PC-3 (cell line): ENCODE data around the gene CBR3. TPM values are rescaled to one million over a fixed set of nuclear protein-coding genes. Genes with fewer than 3 reads are reported as not detected.

Experiments
- ATAC-seq: fragments of 200-7000 bp; cut with Tn5 transposase; 2 replicates; pipeline ENCODE4 v1.9.1; 2020; ENCODE audit warnings: mild to moderate bottlenecking, moderate library complexity
- BruUV-seq: library from RNA; stranded (reverse); fragments of 400-500 nt; replicated peaks from 2 replicates; lab custom pipeline; 2021; lab: Mats Ljungman, UMichigan
- CTCF ChIA-PET: fragments of 300-600 bp; sonication (Branson Sonifier 250); formaldehyde crosslinking; loops from one replicate; lab custom pipeline; 2022; ENCODE audit warnings: antibody characterized with exemption; lab: Charles Lee
- POLR2A ChIA-PET: fragments of 300-600 bp; sonication (Branson Sonifier 250); formaldehyde crosslinking; loops from one replicate; lab custom pipeline; 2022; ENCODE audit warnings: antibody characterized with exemption; ENCODE audit not compliant: unreplicated experiment; lab: Charles Lee
- DNase-seq: peaks from one replicate; pipeline ENCODE4 v3.0.0-alpha.2; 2015
- H2AFZ ChIP-seq: fragments of 300-600 bp; sonication (generic); 2 replicates; pipeline ENCODE4 v1.6.0; 2016; ENCODE audit warnings: antibody characterized with exemption, low read length
- H3F3A ChIP-seq: fragments of 300-600 bp; sonication (generic); one replicate; pipeline ENCODE4 v1.6.0; 2017; ENCODE audit warnings: antibody characterized with exemption, low read length, control low read depth, mild to moderate bottlenecking; ENCODE audit not compliant: unreplicated experiment
- H3K27ac ChIP-seq: fragments of 300-600 bp; sonication (generic); 2 replicates; pipeline ENCODE4 v1.5.1; 2016; ENCODE audit warnings: mild to moderate bottlenecking, low read length
- H3K27me3 ChIP-seq: fragments of 300-600 bp; sonication (generic); 2 replicates; pipeline ENCODE4 v1.6.1; 2016; ENCODE audit warnings: low read length, mixed read lengths
- H3K36me3 ChIP-seq: fragments of 300-600 bp; sonication (generic); 2 replicates; pipeline ENCODE4 v1.6.1; 2016; ENCODE audit warnings: low read depth, mixed run types, low read length, mixed read lengths
- H3K4me1 ChIP-seq: fragments of 300-600 bp; sonication (generic); 2 replicates; pipeline ENCODE4 v1.5.1; 2016; ENCODE audit warnings: low read length; ENCODE audit not compliant: insufficient read depth
- H3K4me2 ChIP-seq: fragments of 300-600 bp; sonication (generic); 2 replicates; pipeline ENCODE4 v1.6.0; 2016; ENCODE audit warnings: low read length
- H3K4me3 ChIP-seq: fragments of 300-600 bp; sonication (generic); 2 replicates; pipeline ENCODE4 v1.5.1; 2016; ENCODE audit warnings: mild to moderate bottlenecking, low read length, mixed read lengths
- H3K79me2 ChIP-seq: fragments of 300-600 bp; sonication (generic); 2 replicates; pipeline ENCODE4 v1.6.1; 2017; ENCODE audit warnings: low read length, mixed read lengths
- H3K9ac ChIP-seq: fragments of 300-600 bp; sonication (generic); 2 replicates; pipeline ENCODE4 v1.6.0; 2016; ENCODE audit warnings: mild to moderate bottlenecking, low read length
- H3K9me2 ChIP-seq: fragments of 300-600 bp; sonication (generic); replicated peaks from 2 replicates; pipeline ENCODE4 v1.6.1; 2016; ENCODE audit warnings: mixed run types, low read length, mixed read lengths
- H3K9me3 ChIP-seq: fragments of 300-600 bp; sonication (generic); 2 replicates; pipeline ENCODE4 v1.6.1; 2016; ENCODE audit warnings: low read length, mixed read lengths
- H4K20me1 ChIP-seq: fragments of 300-600 bp; sonication (generic); 2 replicates; pipeline ENCODE4 v1.6.1; 2016; ENCODE audit warnings: low read length, mixed read lengths
- CTCF ChIP-seq: fragments of 300-600 bp; sonication (generic); conservative IDR thresholded peaks from 2 replicates; pipeline ENCODE4 v1.5.1; 2017; ENCODE audit warnings: antibody characterized with exemption, low read depth, mild to moderate bottlenecking, low read length
- EZH2 ChIP-seq: fragments of 300-600 bp; sonication (generic); IDR thresholded peaks from one replicate; pipeline ENCODE4 v1.6.1; 2017; ENCODE audit warnings: antibody characterized with exemption, mild to moderate bottlenecking, low read length; ENCODE audit not compliant: unreplicated experiment
- EZH2phosphoT487 ChIP-seq: fragments of 300-600 bp; sonication (generic); IDR thresholded peaks from 2 replicates; pipeline ENCODE4 v1.6.1; 2018; ENCODE audit warnings: mild to moderate bottlenecking, antibody characterized with exemption, low read length, borderline replicate concordance
- intact Hi-C: fragments of 100-400 bp; cut with micrococcal nuclease; formaldehyde crosslinking; loops from 2 replicates; pipeline ENCODE4 v1.9.0; 2023
- total RNA-seq: library from RNA; depleted of rRNA; stranded (reverse); fragments of >200 nt; gene quantifications from 2 replicates; pipeline ENCODE4 v1.2.3, GENCODE V29; 2014; rRNA removed

The CBR3 gene
- total RNA-seq, 1 experiment from 2014 or later: 49.3 TPM

GRCh38 chr21:36193200-36193599 lies 58.3 kb downstream of the CBR3 start:
- Histone ChIP-seq H3K9me3 (no peaks in the 10 kb centered on the region), H3K9me2 (no peaks in the 10 kb centered on the region), H3K27me3 (no peaks in the 10 kb centered on the region), H3K4me2 (peak overlapping the region; percentile 23), H3F3A (no peaks in the 10 kb centered on the region), H3K36me3 (no peaks in the 10 kb centered on the region), H3K27ac (peak overlapping the region; percentile 29), H3K79me2 (no peaks in the 10 kb centered on the region), H2AFZ (no peak overlapping the region), H3K4me1 (peaks cover 26% of the 10 kb centered on the region), H4K20me1 (no peaks in the 10 kb centered on the region), H3K9ac (no peak overlapping the region), H3K4me3 (no peak overlapping the region)
- ChIA-PET POLR2A (interaction anchor here (1.1 kb wide), 1 partner anchor 9 kb away, joined by 3 read pairs; no protein-coding TSS in a partner anchor), CTCF (no interaction called here)
- DNase-seq: peak; percentile 87
- ATAC-seq: peak; percentile 72
- TF ChIP-seq EZH2phosphoT487: no peak
- no peak for TF ChIP-seq CTCF
- TF ChIP-seq EZH2: no peak
- intact Hi-C loops: no loop called here
- no TSS peak for BruUV-seq

GRCh38 chr21:36194024-36194423 lies 59.1 kb downstream of the CBR3 start:
- Histone ChIP-seq H3K79me2 (no peaks in the 10 kb centered on the region), H2AFZ (no peak overlapping the region), H3K4me2 (no peak overlapping the region), H4K20me1 (no peaks in the 10 kb centered on the region), H3K9ac (no peak overlapping the region), H3K27me3 (no peaks in the 10 kb centered on the region), H3K9me3 (no peaks in the 10 kb centered on the region), H3K36me3 (no peaks in the 10 kb centered on the region), H3K9me2 (no peaks in the 10 kb centered on the region), H3K4me3 (no peak overlapping the region), H3K4me1 (peaks cover 18% of the 10 kb centered on the region), H3K27ac (no peak overlapping the region), H3F3A (no peaks in the 10 kb centered on the region)
- POLR2A ChIA-PET: no interaction called here
- intact Hi-C loops: no loop called here
- TF ChIP-seq EZH2phosphoT487 (no peak), EZH2 (no peak), CTCF (no peak)
- DNase-seq (no peak), ATAC-seq (no peak)
- no TSS peak for BruUV-seq
- CTCF ChIA-PET: no interaction called here

- H3K4me2 ChIP-seq: no peak overlapping the region
- no peak overlapping the region for H3K4me3 ChIP-seq
- intact Hi-C loops: no loop called here
- H3K27ac ChIP-seq: no peak overlapping the region
- no peaks in the 10 kb centered on the region for H3K79me2 ChIP-seq
- ChIA-PET POLR2A (no interaction called here), CTCF (no interaction called here)
- 0 out of 2 replicates have a peak, but pooled peaks cover 2% of the 10 kb centered on the region for H3K36me3 ChIP-seq
- H3K9me3 ChIP-seq: no peaks in the 10 kb centered on the region
- peaks cover 15% of the 10 kb centered on the region for H3K4me1 ChIP-seq
- TF ChIP-seq EZH2phosphoT487: no peak
- TF ChIP-seq EZH2: no peak
- TF ChIP-seq CTCF: no peak
- DNase-seq: no peak
- no peak overlapping the region for H3K9ac ChIP-seq
- no peak for ATAC-seq
- no TSS peak for BruUV-seq
- no peaks in the 10 kb centered on the region for H4K20me1 ChIP-seq
- H2AFZ ChIP-seq: no peak overlapping the region
- no peaks in the 10 kb centered on the region for H3K9me2 ChIP-seq
- H3K27me3 ChIP-seq: no peaks in the 10 kb centered on the region
- no peaks in the 10 kb centered on the region for H3F3A ChIP-seq
Measured at GRCh38 chr21:36195613-36196012, 60.7 kb downstream of the CBR3 start.

Other genes starting within 250 kb of the CBR3 start
- gene SETD4, start 74.6 kb upstream of the CBR3 start, total RNA-seq: 12.5 and 17.0 TPM in 2 replicates
- 297 and 343 TPM in 2 replicates for gene CBR1, start 65.1 kb upstream of the CBR3 start, total RNA-seq
- gene DOP1B, start 21.7 kb downstream of the CBR3 start, total RNA-seq: 7.0 and 8.9 TPM in 2 replicates
- gene MORC3, start 185.1 kb downstream of the CBR3 start, total RNA-seq: 17.9 and 23.0 TPM in 2 replicates